ENCODE data around the gene ADCY5.

ADCY5 gene

GRCh38 chr3:123341871-123342630, 106.8 kb downstream of the ADCY5 start:
- no peak for DNase-seq (ENCODE audit: low read depth)
- no peak for TF ChIP-seq CTCF (IDR thresholded peaks at IDR 0.05; ENCODE audit: control insufficient read depth, insufficient read depth, low read depth, low read length, missing control alignments)
- H3K4me3 ChIP-seq (ENCODE audit: control insufficient read depth, low read depth, low read length) = no peak overlapping the region

- TF ChIP-seq CTCF (IDR thresholded peaks at IDR 0.05; ENCODE audit: control insufficient read depth, insufficient read depth, low read depth, low read length, missing control alignments) = no peak
- H3K4me3 ChIP-seq (ENCODE audit: control insufficient read depth, low read depth, low read length) = no peak overlapping the region
- DNase-seq (ENCODE audit: low read depth) = no peak
Observed at GRCh38 chr3:123340336-123340735, 108.6 kb downstream of the ADCY5 start.

- DNase-seq (ENCODE audit: low read depth) = no peak
- no peak overlapping the region for H3K4me3 ChIP-seq (ENCODE audit: control insufficient read depth, low read depth, low read length)
- TF ChIP-seq CTCF (IDR thresholded peaks at IDR 0.05; ENCODE audit: control insufficient read depth, insufficient read depth, low read depth, low read length, missing control alignments) = no peak
Observed at GRCh38 chr3:123339302-123339701, 109.6 kb downstream of the ADCY5 start.

GRCh38 chr3:123338620-123339061, 110.2 kb downstream of the ADCY5 start:
- no peak for DNase-seq (ENCODE audit: low read depth)
- no peak for TF ChIP-seq CTCF (IDR thresholded peaks at IDR 0.05; ENCODE audit: control insufficient read depth, insufficient read depth, low read depth, low read length, missing control alignments)
- H3K4me3 ChIP-seq (ENCODE audit: control insufficient read depth, low read depth, low read length) = no peak overlapping the region

- no peak for DNase-seq (ENCODE audit: low read depth)
Observed at GRCh38 chr3:123337948-123338619, 110.8 kb downstream of the ADCY5 start.

GRCh38 chr3:123337226-123337625, 111.7 kb downstream of the ADCY5 start:
- no peak for DNase-seq (ENCODE audit: low read depth)
- no peak for TF ChIP-seq CTCF (IDR thresholded peaks at IDR 0.05; ENCODE audit: control insufficient read depth, insufficient read depth, low read depth, low read length, missing control alignments)
- H3K4me3 ChIP-seq (ENCODE audit: control insufficient read depth, low read depth, low read length) = no peak overlapping the region

More at GRCh38 chr3:123337948-123338619, 110.8 kb downstream of the ADCY5 start:
- TF ChIP-seq CTCF (IDR thresholded peaks at IDR 0.05; ENCODE audit: control insufficient read depth, insufficient read depth, low read depth, low read length, missing control alignments) = no peak
- no peak overlapping the region for H3K4me3 ChIP-seq (ENCODE audit: control insufficient read depth, low read depth, low read length)

All from AG09309 (cell line).